GM19239 (cell line): Measurements from ENCODE around the gene TDRKH.
"Not testable (repeated sequence)": the region's sequence is repeated elsewhere in the genome, so short reads cannot be mapped to it uniquely, and the experiment has no call there.

Experiments
- DNase-seq: peaks from one replicate; pipeline ENCODE4 v3.0.0; 2011; ENCODE audit warnings: low spot score; ENCODE audit not compliant: insufficient read length
- FAIRE-seq: peaks from 2 replicates; lab custom pipeline; 2011; peaks lifted over from hg19 to GRCh38; lab: Jason Lieb, UNC

TDRKH gene

DNA sequence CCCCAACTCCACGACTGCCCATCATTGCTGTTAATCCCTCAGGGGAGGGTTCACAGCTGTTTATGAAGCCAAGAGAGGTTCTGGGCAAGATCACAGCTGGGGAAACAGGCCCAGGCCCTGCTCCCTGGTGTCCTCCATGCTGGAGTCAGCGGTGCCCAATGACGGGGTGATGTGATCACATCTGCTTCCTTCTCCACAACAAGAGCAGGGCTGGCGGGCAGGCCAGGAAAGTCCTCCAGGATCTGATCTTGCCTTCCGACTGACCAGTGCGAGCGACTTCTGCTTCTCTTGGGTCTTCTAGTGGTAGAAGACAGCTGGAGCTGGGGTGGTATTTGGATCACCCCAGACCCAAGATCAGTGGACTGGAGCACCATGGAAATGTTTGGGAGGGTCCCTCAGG is 15.9 kb upstream of the TDRKH start:
- DNase-seq (no peak), FAIRE-seq (no peak)

DNA sequence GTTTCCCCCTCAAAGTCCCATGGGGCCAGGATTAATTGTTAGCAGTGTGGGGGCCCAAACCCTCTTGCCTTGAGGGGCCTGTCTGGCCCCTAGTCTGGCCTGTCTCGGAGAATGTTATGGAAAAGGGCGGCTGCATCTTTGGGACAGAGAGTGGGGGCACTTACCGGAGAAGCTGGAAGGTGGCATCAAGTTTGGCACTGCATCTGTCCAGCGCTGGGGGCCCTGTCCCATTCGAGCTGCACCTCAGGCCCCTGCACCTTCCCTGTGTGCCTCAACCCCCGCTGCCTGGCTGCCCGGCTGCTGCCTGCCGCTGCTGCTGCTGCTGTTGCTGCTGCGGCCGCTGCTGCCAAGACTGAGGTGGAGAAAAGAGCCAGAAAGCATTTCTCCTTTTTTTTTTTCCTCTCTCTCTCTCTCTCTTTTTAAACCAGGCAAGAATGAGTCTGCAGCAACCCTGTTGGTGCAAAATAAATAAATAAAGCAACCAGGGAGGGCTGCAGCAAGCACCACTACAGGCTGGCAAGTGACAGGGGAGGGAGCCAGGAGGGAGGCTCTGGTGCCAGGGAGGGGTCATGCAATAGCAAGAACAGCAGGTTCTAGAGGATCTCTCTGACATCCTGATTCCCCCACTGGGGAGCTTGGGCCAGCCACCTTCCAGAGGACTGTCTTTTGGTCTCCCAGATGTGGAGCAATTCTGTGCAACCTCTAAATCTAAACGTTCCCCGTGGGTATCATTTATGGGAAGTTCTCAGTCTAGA is 14.9 kb upstream of the TDRKH start, which contains the start of gene LINGO4:
Gene LINGO4 (minus strand): TSS at position 354 of the 755 bp plus-strand sequence. CDS start 2,715 bp downstream, outside the sequence.
- FAIRE-seq (no peak), DNase-seq (no peak)

- no peak for DNase-seq
- FAIRE-seq = no peak
Measured at GRCh38 chr1:151803915-151804314, 13.6 kb upstream of the TDRKH start.

- FAIRE-seq (no peak), DNase-seq (no peak)
Measured at GRCh38 chr1:151803164-151803563, 12.9 kb upstream of the TDRKH start.

GRCh38 chr1:151802372-151802771 is 12.1 kb upstream of the TDRKH start:
- DNase-seq (no peak), FAIRE-seq (no peak)

- DNase-seq (no peak), FAIRE-seq (no peak)
Measured at GRCh38 chr1:151801846-151802245, 11.5 kb upstream of the TDRKH start.

GRCh38 chr1:151801310-151801820 is 11.1 kb upstream of the TDRKH start:
- DNase-seq (no peak), FAIRE-seq (no peak)

DNA sequence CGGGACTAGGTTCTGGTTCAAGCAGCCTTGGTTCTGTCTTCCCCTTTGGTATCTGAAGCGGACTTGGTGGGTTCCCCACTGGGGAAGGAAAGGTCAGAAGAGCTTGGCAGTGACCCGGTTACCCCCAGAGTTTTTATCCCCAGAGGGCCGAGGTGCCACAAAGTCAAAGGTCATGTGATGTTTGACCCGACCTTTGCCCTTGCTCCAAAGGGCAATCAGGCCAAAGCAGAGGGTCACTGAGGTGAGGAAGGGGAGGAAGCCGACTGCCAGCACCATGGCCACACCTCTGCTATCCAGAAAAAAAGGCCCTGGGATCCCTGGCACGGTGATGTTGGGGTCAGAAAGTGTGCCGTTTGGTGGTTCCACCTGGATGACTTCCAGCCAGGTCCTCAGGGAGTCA is 10.5 kb upstream of the TDRKH start:
- DNase-seq (no peak), FAIRE-seq (no peak)

DNA sequence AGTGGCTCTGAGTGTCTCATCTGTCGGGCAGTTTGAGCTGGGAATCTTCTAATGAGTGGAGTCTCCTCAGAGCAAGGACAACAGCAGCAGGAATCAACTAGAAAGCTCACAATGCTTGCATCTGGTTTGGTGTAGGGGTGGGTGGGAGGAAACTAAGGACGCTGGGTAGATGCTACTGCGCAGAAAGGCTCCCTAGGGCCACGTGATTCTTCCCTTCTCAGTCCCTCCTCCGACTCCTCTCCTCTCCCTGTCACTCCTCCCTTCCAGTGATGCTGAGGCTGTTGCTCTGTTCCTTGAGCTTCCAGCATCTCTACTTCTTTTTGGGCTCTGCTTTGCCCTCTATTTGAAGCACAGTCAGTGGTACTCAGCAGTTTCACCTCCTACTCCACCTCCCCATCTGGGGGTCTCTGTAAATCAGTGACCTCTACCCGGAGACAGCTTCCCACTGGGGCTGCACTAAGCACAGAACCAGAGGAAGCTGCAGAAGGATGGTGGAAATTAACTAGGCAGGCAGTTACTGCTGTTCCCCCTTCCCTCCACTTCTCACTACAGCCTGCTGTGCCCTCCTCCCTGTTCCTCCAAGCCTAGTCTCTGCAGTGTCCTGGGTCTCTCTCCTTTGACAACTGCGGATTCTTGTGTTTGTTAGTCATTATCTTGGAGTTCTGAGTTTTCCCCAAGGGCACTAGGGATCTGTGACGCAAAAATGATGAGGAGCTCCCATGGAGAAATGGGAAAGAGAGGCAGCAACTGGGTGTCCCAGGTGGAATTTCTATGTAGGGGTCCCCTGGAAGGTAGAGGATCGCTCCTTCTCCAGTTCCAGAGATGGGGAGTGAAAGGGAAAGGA is 9.1 kb upstream of the TDRKH start:
- no peak for FAIRE-seq
- no peak for DNase-seq

GRCh38 chr1:151798571-151798970 is 8.3 kb upstream of the TDRKH start:
- DNase-seq (no peak), FAIRE-seq (no peak)

GRCh38 chr1:151790940-151791651 is 796 bp upstream of the TDRKH start:
- FAIRE-seq (no peak), DNase-seq (no peak)

DNA sequence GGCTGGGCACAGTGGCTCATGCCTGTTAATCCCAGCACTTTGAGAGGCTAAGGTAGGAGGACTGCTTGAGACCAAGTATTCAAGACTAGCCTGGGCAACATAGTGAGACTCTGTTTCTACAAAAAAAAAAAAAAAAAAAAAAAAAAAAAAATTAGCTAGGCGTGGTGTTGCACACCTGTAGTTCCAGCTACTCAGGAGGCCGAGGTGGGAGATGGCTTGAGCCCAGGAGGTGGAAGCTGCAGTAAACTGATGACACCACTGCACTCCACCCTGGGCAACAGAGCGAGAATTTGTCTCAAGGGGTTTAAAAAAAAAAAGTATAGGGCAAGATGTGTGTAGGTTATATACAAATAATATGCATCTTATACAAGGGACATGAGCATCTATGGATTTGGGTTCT is 2.6 kb downstream of the TDRKH start:
- FAIRE-seq = no peak

DNA sequence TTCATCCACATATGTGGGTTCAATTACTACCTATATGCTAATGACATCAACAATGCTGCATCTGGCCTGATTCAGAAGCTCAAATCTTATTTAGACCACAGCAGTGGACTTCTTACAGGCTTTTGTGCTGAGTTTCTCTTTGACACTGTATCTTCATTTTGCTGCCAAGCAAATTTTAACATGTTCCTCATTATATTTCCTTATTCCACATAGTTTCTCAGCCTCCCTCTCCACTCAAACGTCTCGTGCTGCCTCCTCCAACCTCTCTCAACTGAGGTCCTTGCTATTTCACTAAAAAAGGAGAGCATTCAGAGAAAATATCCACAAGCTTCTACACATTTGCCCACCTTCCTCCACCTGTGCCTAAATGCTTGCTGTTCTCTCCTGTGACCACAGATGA is 6.5 kb downstream of the TDRKH start:
- DNase-seq (no peak), FAIRE-seq (no peak)

More for the DNA sequence above, 2.6 kb downstream of the TDRKH start:
- no peak for DNase-seq

- FAIRE-seq (no peak), DNase-seq (no peak)
Measured at GRCh38 chr1:151782741-151783140, 7.6 kb downstream of the TDRKH start.

DNA sequence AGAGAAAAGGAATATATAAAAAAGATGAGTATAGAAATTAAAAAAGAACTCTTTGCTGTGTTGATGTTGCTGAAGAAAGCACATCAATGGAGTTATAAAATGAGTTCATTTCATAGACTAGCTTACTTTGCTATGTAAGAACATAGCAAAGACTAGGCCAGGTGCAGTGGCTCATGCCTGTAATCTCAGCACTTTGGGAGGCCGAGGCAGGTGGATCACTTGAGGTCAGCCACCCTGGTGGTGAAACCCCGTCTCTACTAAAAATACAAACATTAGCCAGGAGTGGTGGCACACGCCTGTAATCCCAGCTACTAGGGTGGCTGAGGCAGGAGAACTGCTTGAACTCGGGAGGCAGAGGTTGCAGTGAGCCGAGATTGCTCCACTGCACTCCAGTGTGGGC is 8.3 kb downstream of the TDRKH start:
- DNase-seq, FAIRE-seq: not testable (repeated sequence)

- not testable (repeated sequence) for FAIRE-seq, DNase-seq
Measured at GRCh38 chr1:151780736-151781135, 9.6 kb downstream of the TDRKH start.

DNA sequence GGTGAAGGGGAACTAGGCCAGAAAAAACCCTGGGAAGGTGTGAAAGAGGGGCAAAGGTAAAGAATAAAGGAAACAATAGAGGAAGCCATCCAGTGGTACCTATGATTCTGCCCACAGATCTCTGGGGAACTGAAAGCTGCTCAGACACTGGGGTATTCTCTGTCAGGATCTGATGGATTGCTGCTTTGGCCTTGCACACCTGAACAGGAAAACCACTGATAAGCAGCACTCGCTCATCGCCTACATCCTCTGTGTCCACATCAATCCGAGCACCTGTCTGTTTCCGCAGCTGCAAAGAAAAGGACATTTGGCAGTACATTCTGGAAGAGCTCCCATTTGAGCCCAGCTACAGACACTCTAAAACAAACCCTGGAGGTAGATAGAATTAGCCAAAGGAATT is 10.4 kb downstream of the TDRKH start:
- FAIRE-seq (no peak), DNase-seq (no peak)

DNA sequence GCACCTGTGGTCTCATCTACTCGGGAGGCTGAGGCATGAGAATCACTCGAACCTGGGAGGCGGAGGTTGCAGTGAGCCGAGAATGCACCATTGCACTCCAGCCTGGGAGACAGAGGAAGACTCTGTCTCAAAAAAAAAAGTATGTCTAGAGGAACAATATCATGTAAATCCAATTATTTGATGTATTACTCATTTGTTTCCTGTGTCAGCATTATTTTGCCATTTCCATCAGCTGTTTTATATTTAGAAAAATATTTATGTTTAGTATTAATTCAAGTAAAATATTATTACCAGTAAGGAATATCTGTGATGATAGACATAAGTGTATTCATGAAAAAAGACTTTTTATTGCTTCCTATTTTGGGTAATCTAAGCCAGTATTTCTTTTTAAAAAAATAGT is 13.0 kb downstream of the TDRKH start:
- FAIRE-seq = no peak
- no peak for DNase-seq

DNA sequence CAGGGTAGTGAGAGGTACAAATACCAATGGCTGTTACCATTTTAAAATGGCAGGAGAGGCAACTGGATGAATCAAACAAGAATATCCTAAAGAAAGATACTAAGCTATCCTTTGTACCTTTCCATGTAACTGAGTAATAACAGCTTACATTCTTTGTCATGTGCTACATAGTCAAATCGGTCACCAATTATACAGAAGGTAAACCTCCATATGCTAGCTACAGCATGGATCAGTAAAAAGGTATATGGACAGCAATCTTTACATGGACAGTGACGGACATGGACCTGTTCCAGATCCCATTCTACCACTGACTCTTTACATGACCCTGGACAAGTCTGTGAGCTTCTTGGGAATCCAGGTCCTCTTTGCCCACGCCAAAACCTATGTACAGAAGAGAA is 13.6 kb downstream of the TDRKH start:
- DNase-seq (no peak), FAIRE-seq (no peak)

DNA sequence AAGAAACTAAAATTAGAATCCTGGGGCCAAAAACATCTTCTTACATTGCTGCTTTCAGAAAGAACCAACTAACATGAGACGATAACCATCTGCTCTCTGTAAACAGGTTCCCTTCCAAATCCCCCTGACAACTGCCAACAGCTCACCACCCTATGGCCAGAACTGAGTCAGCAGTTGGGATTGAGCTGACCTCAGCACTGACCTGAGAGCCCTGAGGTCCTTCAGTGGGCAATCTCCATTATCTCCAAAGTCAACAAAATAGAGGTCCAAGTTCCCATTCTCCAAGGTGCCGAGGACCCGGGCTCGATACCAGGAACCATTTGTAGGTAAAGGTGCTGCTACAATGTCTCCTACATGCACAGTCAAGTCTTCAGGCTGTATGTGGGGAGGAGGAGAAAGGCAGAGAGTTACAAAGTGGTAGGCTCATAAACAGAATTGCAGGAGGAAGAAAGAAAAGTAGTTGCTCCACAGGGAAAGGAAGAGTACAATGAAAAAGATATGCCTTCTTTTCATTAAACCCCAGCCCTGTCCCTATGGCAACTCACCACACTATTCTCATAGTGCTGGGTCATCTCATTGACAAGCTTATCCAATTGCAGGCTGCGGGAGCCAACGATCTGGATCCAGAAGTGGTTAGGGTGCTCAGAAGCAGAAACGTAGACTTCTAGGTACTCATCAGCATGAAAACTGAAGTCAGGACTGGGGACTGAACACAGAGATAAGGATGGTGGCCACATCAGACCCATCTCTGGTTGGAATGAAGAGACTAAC is 14.2 kb downstream of the TDRKH start:
- DNase-seq = no peak
- no peak for FAIRE-seq
